CD4-positive, alpha-beta T cell treated with Interleukin-21 for 1 hour (primary cell): Measurements from ENCODE around the gene TGFB3.
"Not testable (repeated sequence)": the region's sequence is repeated elsewhere in the genome, so short reads cannot be mapped to it uniquely, and the experiment has no call there.

Experiments
- DNase-seq: peaks from one replicate; pipeline ENCODE4 v3.0.0-alpha.2; 2020

TGFB3 gene

DNA sequence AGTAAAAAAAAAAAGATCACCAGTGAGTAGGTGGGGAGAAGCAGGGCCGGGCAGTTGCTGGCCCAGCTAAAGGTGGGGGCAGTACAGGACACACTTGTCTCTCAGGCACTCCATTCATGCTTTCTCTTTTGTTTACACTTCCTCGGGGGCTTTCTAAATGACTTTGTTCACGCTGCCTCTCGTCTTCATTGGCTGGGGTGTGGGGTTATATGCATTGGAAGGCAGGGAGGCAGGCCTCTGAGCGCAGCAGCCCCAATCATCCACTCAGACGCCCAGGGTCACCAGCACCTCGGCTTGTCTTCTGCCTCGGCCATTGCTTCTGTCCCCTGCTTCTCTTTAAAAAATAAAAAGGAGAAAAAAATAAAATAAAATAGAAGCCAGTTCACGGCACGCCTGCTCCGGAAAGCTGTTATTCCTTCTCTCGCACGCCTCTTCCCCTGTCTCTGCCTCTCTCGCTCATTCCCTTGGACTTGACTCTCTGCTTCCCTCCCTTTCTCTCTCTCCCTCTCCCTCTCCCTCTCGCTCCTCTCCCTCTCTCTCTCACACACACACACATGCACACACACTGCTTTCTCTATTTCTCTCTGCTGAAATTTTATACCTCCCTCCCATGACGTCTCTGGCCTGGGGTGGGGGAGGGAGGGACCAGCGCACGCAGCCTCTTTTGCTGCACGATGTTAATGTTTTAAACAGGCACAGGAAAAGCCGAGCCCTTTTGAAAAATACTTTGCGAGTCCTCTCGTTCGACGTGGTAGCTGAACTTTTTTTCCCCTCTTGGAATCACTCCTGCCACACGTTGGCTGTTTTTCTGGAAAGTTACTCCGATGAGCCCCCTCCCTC is at the start of gene TGFB3:
Gene TGFB3, minus strand, starts transcription at position 570 of the 840 bp plus-strand sequence. CDS start 1,102 bp downstream, outside the sequence.
- peak; percentile 75 for DNase-seq

- DNase-seq = no peak
Observed at GRCh38 chr14:76024211-76024907, 42.6 kb upstream of the TGFB3 start.

GRCh38 chr14:76023757-76024156 is 42.0 kb upstream of the TGFB3 start:
- DNase-seq = no peak

DNA sequence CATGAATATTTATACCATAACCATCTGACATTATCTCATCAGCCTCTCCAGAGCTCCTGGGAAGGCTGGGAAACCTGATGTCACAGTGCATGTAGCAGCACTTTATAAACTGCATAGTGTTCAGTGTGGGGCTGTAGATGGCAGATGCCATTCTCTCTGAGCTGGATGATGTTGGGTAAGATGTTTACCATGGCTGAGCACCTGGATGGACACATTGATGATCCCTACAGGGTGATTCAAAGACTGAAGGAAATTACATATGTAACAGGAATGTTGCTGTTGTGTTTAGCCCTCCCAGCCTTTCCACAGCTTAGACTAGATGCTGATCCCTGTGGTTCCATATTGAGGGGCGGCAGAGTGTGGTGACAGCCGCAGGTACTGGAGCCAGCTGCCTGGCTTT is 41.2 kb upstream of the TGFB3 start:
- DNase-seq = no peak

GRCh38 chr14:76019676-76020075 is 37.9 kb upstream of the TGFB3 start:
- DNase-seq = no peak

DNA sequence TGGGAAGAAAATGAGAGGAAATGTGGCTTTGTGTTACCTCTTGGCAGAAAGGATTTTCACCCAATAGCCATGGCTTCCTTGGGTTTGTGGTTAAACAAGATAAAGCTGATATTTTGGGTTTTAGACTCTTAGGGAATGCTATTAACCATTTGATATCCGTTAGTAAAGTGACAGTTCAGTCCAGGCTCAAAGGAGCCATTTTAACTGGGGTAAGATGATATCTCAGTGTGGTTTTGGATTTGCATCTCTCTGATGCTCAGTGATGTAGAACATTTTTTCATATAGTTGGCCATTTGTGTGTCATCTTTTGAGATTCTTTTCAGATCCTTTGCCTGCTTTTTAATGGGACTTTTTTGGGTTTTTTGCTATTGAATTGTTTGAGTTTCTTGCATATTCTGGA is 33.9 kb upstream of the TGFB3 start:
- DNase-seq = no peak

- no peak for DNase-seq
Observed at GRCh38 chr14:76015191-76015590, 33.4 kb upstream of the TGFB3 start.

GRCh38 chr14:76012354-76012753 is 30.6 kb upstream of the TGFB3 start:
- DNase-seq = no peak

DNA sequence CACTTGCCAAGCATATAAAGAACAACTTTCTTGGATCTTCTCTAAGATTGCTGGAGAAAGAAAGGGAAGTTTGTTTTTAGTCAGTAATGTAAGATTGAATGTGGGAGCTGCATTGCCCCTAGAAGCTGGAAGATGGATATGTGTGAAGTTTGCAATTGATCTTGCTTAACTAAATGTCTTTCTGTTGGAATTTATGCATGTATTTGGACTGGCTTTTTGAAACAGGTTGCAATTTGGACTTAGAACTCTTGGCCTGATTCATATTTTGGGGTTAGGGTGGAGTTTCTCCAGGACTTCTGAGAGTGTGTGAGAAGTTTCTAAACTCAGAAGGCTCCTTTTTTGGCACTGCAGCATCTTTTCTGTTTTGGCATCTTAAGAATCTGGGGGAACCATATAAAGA is 30.1 kb upstream of the TGFB3 start:
- no peak for DNase-seq

GRCh38 chr14:76009627-76010026 is 27.8 kb upstream of the TGFB3 start:
- DNase-seq = not testable (repeated sequence)

- DNase-seq = no peak
Observed at GRCh38 chr14:76007852-76008251, 26.1 kb upstream of the TGFB3 start.

- DNase-seq = no peak
Observed at GRCh38 chr14:76007379-76007778, 25.6 kb upstream of the TGFB3 start.

DNA sequence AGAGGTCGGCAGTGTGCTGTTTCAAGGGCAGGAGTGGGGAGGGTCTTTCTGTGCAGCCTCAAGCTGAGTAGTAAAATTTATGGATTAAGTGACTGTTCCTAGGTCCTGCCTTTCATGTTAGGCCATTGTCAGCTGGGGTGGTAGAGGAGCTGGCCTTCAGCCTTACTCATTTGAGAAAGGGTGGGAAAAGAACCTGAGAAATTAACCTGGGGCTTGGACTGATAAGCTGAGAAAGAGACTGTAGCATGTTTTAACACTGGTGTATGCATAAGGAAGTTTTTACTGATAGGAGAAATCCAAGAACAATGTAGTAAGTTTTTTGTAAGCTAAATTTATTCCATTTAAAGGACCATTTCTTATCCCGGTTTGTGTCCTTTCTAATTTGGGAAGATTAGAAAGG is 24.5 kb upstream of the TGFB3 start:
- DNase-seq = no peak

- DNase-seq = no peak
Observed at GRCh38 chr14:76002383-76002782, 20.6 kb upstream of the TGFB3 start.

- DNase-seq = no peak
Observed at GRCh38 chr14:75999511-76000190, 17.9 kb upstream of the TGFB3 start.

GRCh38 chr14:75996488-75996887 is 14.7 kb upstream of the TGFB3 start:
- no peak for DNase-seq

DNA sequence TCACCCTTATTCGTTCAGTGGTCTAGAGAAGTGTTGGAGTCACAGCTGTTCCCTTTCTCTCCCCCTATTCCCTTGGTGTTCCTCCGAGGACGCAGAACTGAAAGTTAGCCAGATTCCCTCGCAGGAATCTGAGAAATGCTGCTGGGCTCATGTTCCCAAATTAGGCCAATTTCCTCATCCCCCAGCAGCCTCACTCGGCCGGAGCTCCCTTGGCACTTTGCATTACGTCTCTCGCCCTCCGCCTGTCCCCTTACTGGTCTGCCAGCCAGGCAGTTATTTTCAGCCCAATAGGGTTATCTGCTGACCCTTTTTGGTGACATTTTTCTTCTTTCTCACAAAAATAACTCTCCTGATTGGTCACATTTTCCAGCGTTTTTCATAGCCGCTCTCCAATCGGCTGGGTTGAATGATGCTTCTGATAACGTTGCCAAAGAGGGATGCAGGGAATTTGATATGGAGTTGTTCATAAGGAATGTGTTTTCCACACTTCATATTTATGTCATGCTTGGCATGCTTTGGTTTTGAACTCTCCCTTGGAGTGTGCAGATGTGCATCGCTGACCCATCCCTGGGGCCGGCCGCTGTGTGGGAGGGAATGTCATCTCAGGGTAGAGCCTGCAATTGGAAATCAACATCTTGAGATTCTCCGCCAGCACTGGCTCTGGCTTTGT is 13.7 kb upstream of the TGFB3 start:
- no peak for DNase-seq

GRCh38 chr14:75993567-75994041 is 11.8 kb upstream of the TGFB3 start:
- no peak for DNase-seq

DNA sequence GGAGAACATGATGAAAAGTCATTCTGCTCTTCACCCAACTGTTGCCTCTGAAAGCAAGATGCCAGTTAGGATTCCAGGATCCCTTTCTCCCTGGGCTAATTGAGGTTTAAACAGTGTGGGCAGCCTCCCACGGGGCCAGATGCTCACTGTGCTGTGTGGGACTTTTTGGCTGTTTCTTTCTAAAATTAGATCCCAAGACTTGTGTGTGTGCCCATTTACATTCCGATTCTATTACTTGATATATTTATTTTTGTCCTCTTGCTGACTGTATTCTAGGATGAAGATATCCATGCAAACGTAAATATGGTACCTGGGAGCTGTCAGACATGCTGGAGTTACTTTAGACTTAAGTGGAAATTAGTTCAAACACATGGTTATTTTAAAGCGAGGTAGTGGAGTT is 10.0 kb upstream of the TGFB3 start:
- DNase-seq = no peak

GRCh38 chr14:75990297-75990696 is 8.5 kb upstream of the TGFB3 start:
- no peak for DNase-seq

- DNase-seq = no peak
Observed at GRCh38 chr14:75989134-75989533, 7.3 kb upstream of the TGFB3 start.

GRCh38 chr14:75987201-75987970 is 5.6 kb upstream of the TGFB3 start:
- DNase-seq = no peak
